A549 treated with GW870086 at 1 μM for 4 hours (cell line): ENCODE data around the gene PSMD7. TPM values are rescaled to one million over a fixed set of nuclear protein-coding genes. Genes with fewer than 3 reads are reported as not detected.

ENCODE experiments used
- total RNA-seq: library from RNA; stranded (reverse); fragments of 200-300 nt; extraction: Qiagen RNA extraction; gene quantifications from 5 replicates; pipeline ENCODE4 v1.2.3, GENCODE V29; 2022; ENCODE audit warnings: low read depth

Gene PSMD7
- 119 to 192 TPM (median 144 TPM) in 5 replicates for total RNA-seq

GRCh38 chr16:74296432-74297144 is at the start of gene PSMD7:
Gene PSMD7 (plus strand): TSS chr16:74296814. CDS start chr16:74296915, 101 bp downstream.

Other genes starting within 250 kb of the PSMD7 start
- 0.43 to 0.63 TPM in 2 of 5 replicates, not detected in the others for gene NPIPB15, start 79.5 kb downstream of the PSMD7 start, total RNA-seq
- 0.23 to 0.63 TPM (median 0.26 TPM) in 3 of 5 replicates, not detected in the others for gene CLEC18B, start 124.7 kb downstream of the PSMD7 start, total RNA-seq